H9 (cell line): ENCODE data around the gene SAFB. TPM values are rescaled to one million over a fixed set of nuclear protein-coding genes. Genes with fewer than 3 reads are reported as not detected.
A peak's percentile ranks its signal among the peaks of the same experiment; 100 is the strongest.

ENCODE experiments used
- DNase-seq: peaks from one replicate; pipeline ENCODE4 v3.0.0-alpha.2; 2017
- H2AFZ ChIP-seq: one replicate; pipeline ENCODE4 v1.6.1; 2013; ENCODE audit warnings: mild to moderate bottlenecking, low read length, control low read depth, moderate library complexity
- H2AK5ac ChIP-seq: 2 replicates; pipeline ENCODE4 v1.6.1; 2013; ENCODE audit warnings: low read length, control low read depth, mixed read lengths; ENCODE audit not compliant: insufficient read length
- H2BK120ac ChIP-seq: one replicate; pipeline ENCODE4 v1.6.1; 2013; ENCODE audit warnings: low read depth, mild to moderate bottlenecking, low read length, control low read depth, inconsistent platforms; ENCODE audit not compliant: poor library complexity, severe bottlenecking
- H2BK12ac ChIP-seq: 2 replicates; pipeline ENCODE4 v1.6.1; 2013; ENCODE audit warnings: low read length, control low read depth, mixed read lengths, low read depth; ENCODE audit not compliant: insufficient read length
- H2BK15ac ChIP-seq: 2 replicates; pipeline ENCODE4 v1.6.1; 2013; ENCODE audit warnings: low read depth, low read length, control low read depth
- H2BK20ac ChIP-seq: one replicate; pipeline ENCODE4 v1.6.1; 2013; ENCODE audit warnings: low read depth, mild to moderate bottlenecking, low read length, control low read depth, inconsistent platforms; ENCODE audit not compliant: poor library complexity, severe bottlenecking
- H2BK5ac ChIP-seq: 2 replicates; pipeline ENCODE4 v1.6.1; 2013; ENCODE audit warnings: low read length, control low read depth, mixed read lengths; ENCODE audit not compliant: insufficient read length
- H3K14ac ChIP-seq: 2 replicates; pipeline ENCODE4 v1.6.1; 2013; ENCODE audit warnings: low read length, control low read depth; ENCODE audit not compliant: insufficient read depth
- H3K18ac ChIP-seq: 2 replicates; pipeline ENCODE4 v1.6.1; 2013; ENCODE audit warnings: low read depth, mild to moderate bottlenecking, mixed read lengths, low read length, control low read depth; ENCODE audit not compliant: insufficient read length
- H3K23ac ChIP-seq: 2 replicates; pipeline ENCODE4 v1.6.1; 2013; ENCODE audit warnings: low read length, control low read depth, mixed read lengths, low read depth; ENCODE audit not compliant: insufficient read length
- H3K23me2 ChIP-seq: 2 replicates; pipeline ENCODE4 v1.6.1; 2013; ENCODE audit warnings: low read depth, mild to moderate bottlenecking, mixed read lengths, low read length, control low read depth; ENCODE audit not compliant: insufficient read length, poor library complexity, severe bottlenecking
- H3K27ac ChIP-seq: 2 replicates; pipeline ENCODE4 v1.5.1; 2013; ENCODE audit warnings: low read length, control low read depth, mixed read lengths, low read depth; ENCODE audit not compliant: insufficient read length
- H3K27me3 ChIP-seq: 2 replicates; pipeline ENCODE4 v1.6.1; 2013; ENCODE audit warnings: low read length, control low read depth, inconsistent platforms; ENCODE audit not compliant: insufficient read depth
- H3K4ac ChIP-seq: 2 replicates; pipeline ENCODE4 v1.6.1; 2013; ENCODE audit warnings: low read depth, mild to moderate bottlenecking, control low read depth, inconsistent platforms, low read length, moderate library complexity
- H3K4me1 ChIP-seq: 2 replicates; pipeline ENCODE4 v1.6.1; 2013; ENCODE audit warnings: low read length, control low read depth, inconsistent platforms; ENCODE audit not compliant: insufficient read depth
- H3K4me2 ChIP-seq: 2 replicates; pipeline ENCODE4 v1.6.1; 2013; ENCODE audit warnings: low read length, control low read depth, mixed read lengths; ENCODE audit not compliant: insufficient read length, insufficient read depth
- H3K56ac ChIP-seq: 2 replicates; pipeline ENCODE4 v1.6.1; 2013; ENCODE audit warnings: low read depth, mild to moderate bottlenecking, mixed read lengths, low read length, control low read depth; ENCODE audit not compliant: insufficient read length
- H3K79me1 ChIP-seq: 2 replicates; pipeline ENCODE4 v1.6.1; 2013; ENCODE audit warnings: low read depth, mild to moderate bottlenecking, moderate library complexity, low read length, control low read depth, inconsistent platforms; ENCODE audit not compliant: insufficient read depth, poor library complexity, severe bottlenecking
- H3K79me2 ChIP-seq: 2 replicates; pipeline ENCODE4 v1.6.1; 2013; ENCODE audit warnings: low read length, control low read depth, inconsistent platforms; ENCODE audit not compliant: insufficient read depth
- H3K9ac ChIP-seq: 2 replicates; pipeline ENCODE4 v1.6.1; 2013; ENCODE audit warnings: low read length, control low read depth, mixed read lengths; ENCODE audit not compliant: insufficient read length; ENCODE audit errors: extremely low read depth
- H3K9me3 ChIP-seq: one replicate; pipeline ENCODE4 v1.6.1; 2013; ENCODE audit warnings: low read depth, low read length, inconsistent platforms; ENCODE audit not compliant: control insufficient read depth
- H3T11ph ChIP-seq: one replicate; pipeline ENCODE4 v1.6.1; 2013; ENCODE audit warnings: mild to moderate bottlenecking, low read length, control low read depth, inconsistent platforms
- H4K20me1 ChIP-seq: one replicate; pipeline ENCODE4 v1.6.1; 2013; ENCODE audit not compliant: control insufficient read depth, insufficient read length, insufficient read depth
- H4K5ac ChIP-seq: 2 replicates; pipeline ENCODE4 v1.6.1; 2013; ENCODE audit warnings: low read depth, mild to moderate bottlenecking, mixed read lengths, low read length, control low read depth; ENCODE audit not compliant: insufficient read length
- H4K8ac ChIP-seq: replicated peaks from 2 replicates; pipeline ENCODE4 v1.6.1; 2013; ENCODE audit warnings: low read length, control low read depth, mixed read lengths, low read depth; ENCODE audit not compliant: insufficient read length
- H4K91ac ChIP-seq: 2 replicates; pipeline ENCODE4 v1.6.1; 2013; ENCODE audit warnings: low read depth, mild to moderate bottlenecking, moderate library complexity, mixed read lengths, low read length, control low read depth; ENCODE audit not compliant: insufficient read length
- H3K27ac Mint-ChIP-seq, 3 experiments: 2 replicates in 2 of 3; 3 replicates in 1 of 3; pipeline ENCODE4 v1.8.0; 2020 to 2021; ENCODE audit warnings: mixed read lengths in 3 of 3, mild to moderate bottlenecking in 1 of 3, moderate library complexity in 1 of 3
- H3K27me3 Mint-ChIP-seq: 2 replicates; pipeline ENCODE4 v1.8.0; 2021; ENCODE audit warnings: low read depth, mild to moderate bottlenecking, moderate library complexity, mixed read lengths
- H3K36me3 Mint-ChIP-seq, 3 experiments: 2 replicates in 2 of 3; 3 replicates in 1 of 3; pipeline ENCODE4 v1.8.0; 2020 to 2021; ENCODE audit warnings: low read depth in 3 of 3, mixed read lengths in 3 of 3; ENCODE audit not compliant: insufficient read depth in 1 of 3
- H3K4me1 Mint-ChIP-seq, 2 experiments: 2 replicates each; pipeline ENCODE4 v1.8.0; 2020; ENCODE audit warnings: mixed read lengths in 2 of 2
- H3K4me3 Mint-ChIP-seq, 2 experiments: 2 replicates in 1 of 2; 3 replicates in 1 of 2; pipeline ENCODE4 v1.8.0; 2020 to 2021; ENCODE audit warnings: mild to moderate bottlenecking in 2 of 2, mixed read lengths in 2 of 2, moderate library complexity in 1 of 2
- H3K9me3 Mint-ChIP-seq, 2 experiments: 2 replicates in 1 of 2; 3 replicates in 1 of 2; pipeline ENCODE4 v1.8.0; 2020; ENCODE audit warnings: mild to moderate bottlenecking in 2 of 2, mixed read lengths in 2 of 2, moderate library complexity in 1 of 2
- WGBS: extraction: QIAGEN DNeasy Blood & Tissue Kit; methylation state at CpG from one replicate; pipeline ENCODE4 v1.1.7; 2013; ENCODE audit warnings: missing lambda C conversion rate, low lambda C conversion rate, mixed read lengths; ENCODE audit not compliant: insufficient read length; ENCODE audit errors: extremely low coverage; 5-methylcytosine and 5-hydroxymethylcytosine counted together
- total RNA-seq: library from RNA; stranded (reverse); gene quantifications from 2 replicates; pipeline ENCODE4 v1.2.1, GENCODE V29; 2021
- TF ChIP-seq, protein P1 (sequence below): fragments of 200-600 bp; sonication (generic); conservative IDR thresholded peaks from 3 replicates; pipeline ENCODE4 v1.8.0; 2021; ENCODE audit warnings: antibody characterized with exemption, mild to moderate bottlenecking

Gene SAFB
- total RNA-seq, 1 experiment from 2014 or later = 110 TPM

DNA sequence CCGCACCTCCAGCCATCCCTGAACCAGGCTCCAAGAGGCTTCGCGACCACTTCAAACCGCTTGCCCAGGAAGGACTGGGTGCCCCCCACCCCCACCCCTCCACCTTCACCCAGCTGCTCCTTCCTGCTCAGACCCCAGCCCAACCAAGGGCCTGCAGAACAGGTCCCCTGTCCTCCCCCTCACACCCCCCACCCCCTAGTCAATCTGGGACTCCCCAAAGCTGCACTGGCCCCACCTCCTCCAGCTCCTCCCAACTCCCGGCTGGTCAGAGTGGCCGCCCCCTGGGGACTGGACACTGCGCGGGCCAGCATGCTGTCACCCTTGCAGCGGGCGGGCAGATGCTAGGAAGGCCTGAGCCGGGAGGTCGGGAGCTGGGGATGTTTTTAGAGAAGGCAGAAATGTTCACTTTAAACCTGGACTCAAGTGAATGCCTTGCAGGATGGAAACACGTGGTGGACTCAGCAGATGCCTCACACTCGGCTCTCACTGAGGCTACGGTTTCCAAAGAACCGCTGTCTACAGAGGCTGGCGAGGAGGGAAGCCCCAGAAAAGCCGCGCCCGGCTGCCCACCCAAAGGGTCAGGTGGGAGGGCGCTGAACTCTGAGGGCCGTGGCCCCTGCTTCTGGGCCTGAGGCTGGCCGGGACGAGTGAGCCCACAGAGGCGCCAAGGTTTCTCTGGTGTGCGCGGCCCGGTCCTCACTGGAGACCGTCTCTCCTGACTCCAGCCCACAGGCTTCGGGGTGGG, 75.2 kb downstream of the SAFB start:
- WGBS = no CpG with 5 or more reads among the region's 30 CpGs
- no peak overlapping the region for H3K4me2 ChIP-seq

More for the DNA sequence above, 75.2 kb downstream of the SAFB start:
- Histone ChIP-seq H2BK5ac (no peak overlapping the region), H3T11ph (no peak overlapping the region), H2BK120ac (no peak overlapping the region), H4K8ac (no peak overlapping the region), H3K27me3 (no peaks in the 10 kb centered on the region), H3K27ac (no peak overlapping the region), H4K91ac (no peak overlapping the region), H3K56ac (no peak overlapping the region), H3K9me3 (no peaks in the 10 kb centered on the region), H3K18ac (no peak overlapping the region), H2BK12ac (no peak overlapping the region), H3K4me1 (no peaks in the 10 kb centered on the region), H3K23me2 (no peaks in the 10 kb centered on the region), H3K14ac (no peak overlapping the region), H4K5ac (no peak overlapping the region), H3K9ac (no peak overlapping the region), H2BK20ac (no peak overlapping the region), H3K4ac (no peak overlapping the region), H3K79me1 (no peaks in the 10 kb centered on the region), H2BK15ac (no peak overlapping the region), H3K23ac (no peak overlapping the region), H3K79me2 (no peaks in the 10 kb centered on the region), H2AFZ (no peak overlapping the region), H4K20me1 (no peaks in the 10 kb centered on the region), H2AK5ac (no peak overlapping the region)
- Mint-ChIP-seq H3K27ac (peak overlapping the region in 1 of 3 experiments; percentile 70; a peak in 1 of 7 replicates), H3K4me1 (peaks cover 0 to 3% of the 10 kb centered on the region in 2 experiments; a peak in 1 of 4 replicates), H3K4me3 (no peak overlapping the region), H3K9me3 (peaks cover under 1 to 12% of the 10 kb centered on the region in 2 experiments; a peak in 3 of 5 replicates), H3K27me3 (peaks cover 4% of the 10 kb centered on the region; the same call in 1 of the 2 replicates), H3K36me3 (peaks cover 41 to 70% (median 58%) of the 10 kb centered on the region in 3 experiments)
- TF ChIP-seq, protein P1, sequence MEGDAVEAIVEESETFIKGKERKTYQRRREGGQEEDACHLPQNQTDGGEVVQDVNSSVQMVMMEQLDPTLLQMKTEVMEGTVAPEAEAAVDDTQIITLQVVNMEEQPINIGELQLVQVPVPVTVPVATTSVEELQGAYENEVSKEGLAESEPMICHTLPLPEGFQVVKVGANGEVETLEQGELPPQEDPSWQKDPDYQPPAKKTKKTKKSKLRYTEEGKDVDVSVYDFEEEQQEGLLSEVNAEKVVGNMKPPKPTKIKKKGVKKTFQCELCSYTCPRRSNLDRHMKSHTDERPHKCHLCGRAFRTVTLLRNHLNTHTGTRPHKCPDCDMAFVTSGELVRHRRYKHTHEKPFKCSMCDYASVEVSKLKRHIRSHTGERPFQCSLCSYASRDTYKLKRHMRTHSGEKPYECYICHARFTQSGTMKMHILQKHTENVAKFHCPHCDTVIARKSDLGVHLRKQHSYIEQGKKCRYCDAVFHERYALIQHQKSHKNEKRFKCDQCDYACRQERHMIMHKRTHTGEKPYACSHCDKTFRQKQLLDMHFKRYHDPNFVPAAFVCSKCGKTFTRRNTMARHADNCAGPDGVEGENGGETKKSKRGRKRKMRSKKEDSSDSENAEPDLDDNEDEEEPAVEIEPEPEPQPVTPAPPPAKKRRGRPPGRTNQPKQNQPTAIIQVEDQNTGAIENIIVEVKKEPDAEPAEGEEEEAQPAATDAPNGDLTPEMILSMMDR = no peak
- no peak for DNase-seq
